Stomach (tissue), 9 donors: ENCODE results near the gene OCSTAMP. TPM values are rescaled to one million over a fixed set of nuclear protein-coding genes. Genes with fewer than 3 reads are reported as not detected.

Experiments
- DNase-seq, 2 donors: peaks; one replicate each; pipeline versions ENCODE4 v3.0.0 to v3.0.0-alpha.2; 2013 to 2019
- H3K27ac ChIP-seq, 5 donors: fragments of 200-600 bp in 4 of 5; sonication (generic) in 4 of 5; one replicate each; pipeline ENCODE4 v1.5.1; 2013 to 2019; ENCODE audit warnings: mild to moderate bottlenecking in 1 of 5, moderate library complexity in 1 of 5
- H3K27me3 ChIP-seq, 3 donors: fragments of 200-600 bp; sonication (generic); one replicate each; pipeline ENCODE4 v1.5.1; 2017 to 2019; ENCODE audit warnings: mixed run types in 1 of 3
- H3K36me3 ChIP-seq, 4 donors: fragments of 200-600 bp; sonication (generic); 1 replicate in 3 of 4; 2 replicates in 1 of 4; pipeline ENCODE4 v1.5.1; 2016 to 2019
- H3K4me1 ChIP-seq, 4 donors: fragments of 200-600 bp; sonication (generic); one replicate each; pipeline ENCODE4 v1.5.1; 2016 to 2019
- H3K4me3 ChIP-seq, 4 donors: fragments of 200-600 bp; sonication (generic) in 3 of 4; one replicate each; pipeline ENCODE4 v1.5.1; 2016 to 2019; ENCODE audit warnings: mild to moderate bottlenecking in 1 of 4
- H3K9me3 ChIP-seq, 4 donors: fragments of 200-600 bp; sonication (generic); one replicate each; pipeline ENCODE4 v1.5.1; 2016 to 2019
- CTCF ChIP-seq, 7 experiments: fragments of 450-650 bp in 4 of 7; fragments of 200-600 bp in 3 of 7; sonication (generic) in 3 of 7; IDR thresholded peaks; one replicate each; pipeline ENCODE4 v1.5.1; 2016 to 2019; ENCODE audit warnings: antibody characterized with exemption in 7 of 7, control low read depth in 2 of 7, mild to moderate bottlenecking in 1 of 7
- EP300 ChIP-seq: sonication (generic); formaldehyde crosslinking; IDR thresholded peaks from one replicate; pipeline ENCODE4 v1.6.1; 2017; ENCODE audit warnings: antibody characterized with exemption
- POLR2A ChIP-seq, 4 donors: fragments of 450-650 bp; IDR thresholded peaks; one replicate each; pipeline ENCODE4 v1.6.1; 2016; ENCODE audit warnings: antibody characterized with exemption in 4 of 4, control low read depth in 2 of 4, mild to moderate bottlenecking in 1 of 4, moderate library complexity in 1 of 4
- POLR2AphosphoS5 ChIP-seq, 3 donors: sonication (generic); formaldehyde crosslinking; IDR thresholded peaks; one replicate each; pipeline ENCODE4 v1.6.1; 2016; ENCODE audit warnings: antibody characterized with exemption in 3 of 3
- WGBS, 5 donors: extraction: QIAGEN DNeasy Blood & Tissue Kit in 3 of 5; methylation state at CpG; one replicate each; pipeline versions ENCODE4 v1.1.5 to v1.1.7; 2013 to 2018; 5-methylcytosine and 5-hydroxymethylcytosine counted together
- intact Hi-C: fragments of 100-400 bp; cut with DNase I; formaldehyde crosslinking; loops from one replicate; pipeline ENCODE4 v1.15.1; 2023; ENCODE audit warnings: low total_unique reads
- polyA plus RNA-seq, 3 donors: library from polyadenylated mRNA; stranded (reverse); fragments of 200-250 nt; gene quantifications; one replicate each; pipeline ENCODE4 v1.2.3, GENCODE V29; 2013
- total RNA-seq, 5 donors: library from RNA; depleted of rRNA; stranded (reverse); fragments of >200 nt; gene quantifications; one replicate each; pipeline versions ENCODE4 v1.1.0 to v1.2.3, GENCODE V29; 2014 to 2016
- donor health status: healthy with polysubstance abuse.
- donor health status: Bipolar disorder and iron deficiency.
- donor health status: healthy.

Gene OCSTAMP
- total and polyA plus RNA-seq, 8 donors = not detected

DNA sequence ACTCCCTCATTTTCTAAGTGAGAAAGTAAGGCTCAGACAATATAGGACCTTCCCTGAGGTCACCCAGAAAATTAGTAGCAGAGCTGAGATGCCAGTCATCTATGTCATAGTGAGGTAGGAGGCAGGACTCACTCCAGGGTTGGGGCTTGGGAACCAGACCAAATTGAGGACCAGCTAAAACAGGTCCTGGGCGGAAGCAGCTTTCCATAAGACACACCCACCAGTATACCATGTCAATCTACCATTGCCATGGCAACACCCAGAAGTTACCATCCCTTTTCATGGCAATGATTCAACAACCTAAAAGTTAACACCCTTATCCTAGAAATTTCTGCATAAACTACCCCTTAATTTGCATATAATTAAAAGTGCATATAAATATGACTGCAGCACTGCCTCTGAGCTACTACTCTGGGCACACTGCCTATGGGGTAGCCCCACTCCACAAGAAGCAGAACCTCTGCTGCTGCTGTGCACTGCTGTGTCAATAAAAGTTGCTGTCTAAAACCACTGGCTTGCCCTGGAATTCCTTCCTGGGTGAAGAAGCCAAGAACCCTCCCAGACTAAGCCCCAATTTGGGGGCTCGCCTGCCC is 30.3 kb upstream of the OCSTAMP start:
- H3K36me3 ChIP-seq = no peaks in the 10 kb centered on the region

GRCh38 chr20:46578745-46579144 is 28.3 kb upstream of the OCSTAMP start:
- 87 to 93% (median 88%) methylated on average over 7 of the region's 7 CpGs for WGBS, 5 donors

More for the DNA sequence above, 30.3 kb upstream of the OCSTAMP start:
- no peak for DNase-seq
- H3K4me3 ChIP-seq = no peak overlapping the region
- WGBS, 5 donors = 79 to 100% (median 95%) methylated on average over 1 to 2 of the region's 2 CpGs
- no peaks in the 10 kb centered on the region for H3K4me1 ChIP-seq
- TF ChIP-seq CTCF (IDR thresholded peaks at IDR 0.05) (no peak), POLR2AphosphoS5 (IDR thresholded peaks at IDR 0.05) (no peak), EP300 (no peak), POLR2A (IDR thresholded peaks at IDR 0.05) (no peak)
- no peak overlapping the region for H3K27ac ChIP-seq
- no peaks in the 10 kb centered on the region for H3K27me3 ChIP-seq
- intact Hi-C loops = no loop called here
- no peaks in the 10 kb centered on the region for H3K9me3 ChIP-seq

GRCh38 chr20:46576774-46577395 is 26.4 kb upstream of the OCSTAMP start:
- H3K4me3 ChIP-seq = no peak overlapping the region
- no peaks in the 10 kb centered on the region for H3K9me3 ChIP-seq
- H3K27ac ChIP-seq = no peak overlapping the region
- TF ChIP-seq POLR2A (IDR thresholded peaks at IDR 0.05) = no peak
- TF ChIP-seq CTCF (IDR thresholded peaks at IDR 0.05) = no peak
- WGBS, 5 donors = 82 to 87% (median 84%) methylated on average over 6 of the region's 6 CpGs
- H3K36me3 ChIP-seq = no peaks in the 10 kb centered on the region
- DNase-seq = no peak
- intact Hi-C loops = no loop called here
- peaks cover 0 to 8% (median 3%) of the 10 kb centered on the region in 4 donors for H3K4me1 ChIP-seq
- H3K27me3 ChIP-seq = no peaks in the 10 kb centered on the region

More at GRCh38 chr20:46578745-46579144, 28.3 kb upstream of the OCSTAMP start:
- no peak for DNase-seq
- Histone ChIP-seq H3K36me3 (no peaks in the 10 kb centered on the region), H3K27me3 (no peaks in the 10 kb centered on the region), H3K9me3 (no peaks in the 10 kb centered on the region), H3K27ac (no peak overlapping the region), H3K4me1 (no peaks in the 10 kb centered on the region), H3K4me3 (no peak overlapping the region)
- intact Hi-C loops = no loop called here
- no peak for TF ChIP-seq CTCF (IDR thresholded peaks at IDR 0.05)
- TF ChIP-seq POLR2A (IDR thresholded peaks at IDR 0.05) = no peak
- no peak for TF ChIP-seq EP300
- no peak for TF ChIP-seq POLR2AphosphoS5 (IDR thresholded peaks at IDR 0.05)

DNA sequence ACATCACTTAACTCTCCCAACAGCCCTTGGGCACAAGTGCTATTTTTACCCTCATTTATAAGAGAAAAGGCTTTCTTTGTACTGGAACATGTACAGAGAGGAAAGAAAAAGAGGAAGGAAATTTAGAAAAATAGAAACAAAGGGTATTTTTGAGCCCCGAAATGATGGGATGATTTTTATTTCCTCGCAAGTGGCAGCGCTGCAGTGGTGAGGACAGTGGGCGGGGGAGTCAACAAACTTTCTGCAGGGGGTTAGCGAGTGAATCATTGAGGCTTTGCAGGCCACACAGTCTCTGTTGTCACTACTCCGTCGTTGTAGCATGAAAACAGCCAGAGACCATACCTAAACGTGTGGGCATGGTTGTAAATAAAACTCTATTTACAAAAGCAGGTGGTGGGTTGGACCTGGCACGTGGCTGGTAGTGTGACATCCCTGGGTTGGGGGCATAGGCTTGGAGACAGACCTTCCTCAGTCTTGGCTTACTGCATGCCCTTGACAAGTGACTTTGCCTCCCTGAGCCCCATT is 25.5 kb upstream of the OCSTAMP start:
- H3K27me3 ChIP-seq = no peaks in the 10 kb centered on the region
- DNase-seq = no peak
- no peak for TF ChIP-seq POLR2A (IDR thresholded peaks at IDR 0.05)
- TF ChIP-seq EP300 = no peak
- H3K27ac ChIP-seq = no peak overlapping the region
- H3K36me3 ChIP-seq = no peaks in the 10 kb centered on the region
- 49 to 59% (median 57%) methylated on average over 9 of the region's 9 CpGs for WGBS, 5 donors
- intact Hi-C loops = no loop called here
- no peak overlapping the region for H3K4me3 ChIP-seq
- H3K9me3 ChIP-seq = no peaks in the 10 kb centered on the region
- peaks cover 0 to 11% (median 4%) of the 10 kb centered on the region in 4 donors for H3K4me1 ChIP-seq

GRCh38 chr20:46575394-46575793 is 24.9 kb upstream of the OCSTAMP start:
- no peak for DNase-seq
- intact Hi-C loops = no loop called here
- Histone ChIP-seq H3K36me3 (no peaks in the 10 kb centered on the region), H3K9me3 (no peaks in the 10 kb centered on the region), H3K27me3 (no peaks in the 10 kb centered on the region), H3K4me3 (no peak overlapping the region), H3K4me1 (peaks cover 0 to 11% (median 4%) of the 10 kb centered on the region in 4 donors), H3K27ac (no peak overlapping the region)
- TF ChIP-seq CTCF (IDR thresholded peaks at IDR 0.05) (no peak), EP300 (no peak), POLR2A (IDR thresholded peaks at IDR 0.05) (no peak), POLR2AphosphoS5 (IDR thresholded peaks at IDR 0.05) (no peak)
- WGBS, 5 donors = 68 to 89% (median 81%) methylated on average over 3 to 5 of the region's 5 CpGs
